GM12872 (cell line): ENCODE data around the gene URB1.

ENCODE experiments used
- CTCF ChIP-seq: IDR thresholded peaks from 3 replicates; pipeline ENCODE4 v1.5.1; 2011; ENCODE audit warnings: low read depth, mild to moderate bottlenecking, low read length, moderate library complexity; ENCODE audit not compliant: insufficient read depth

The URB1 gene

DNA sequence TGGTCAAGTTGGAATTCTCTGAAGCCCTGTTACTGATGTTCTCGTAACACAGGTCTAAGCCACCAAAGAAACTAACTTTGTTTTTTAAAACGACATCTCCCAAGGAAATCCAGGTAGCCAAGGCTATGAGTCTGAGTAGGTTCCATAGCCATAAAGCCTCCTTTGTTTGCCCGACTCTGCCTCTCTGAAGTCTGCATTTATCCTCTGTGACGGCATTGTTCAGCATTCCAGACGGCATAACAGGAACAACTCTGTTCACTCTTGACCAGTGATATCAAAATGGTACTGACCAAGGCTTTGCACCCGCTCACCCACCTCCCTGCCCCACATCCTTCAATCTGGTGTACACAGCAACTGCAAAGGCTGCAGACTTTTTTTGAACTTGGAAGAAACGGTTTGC is 14.8 kb downstream of the URB1 start:
- no peak for TF ChIP-seq CTCF

- TF ChIP-seq CTCF, result no peak
These were observed 15.3 kb downstream of the URB1 start for GRCh38 chr21:32377506-32377905.

GRCh38 chr21:32372755-32373154 is 20.1 kb downstream of the URB1 start:
- no peak for TF ChIP-seq CTCF

DNA sequence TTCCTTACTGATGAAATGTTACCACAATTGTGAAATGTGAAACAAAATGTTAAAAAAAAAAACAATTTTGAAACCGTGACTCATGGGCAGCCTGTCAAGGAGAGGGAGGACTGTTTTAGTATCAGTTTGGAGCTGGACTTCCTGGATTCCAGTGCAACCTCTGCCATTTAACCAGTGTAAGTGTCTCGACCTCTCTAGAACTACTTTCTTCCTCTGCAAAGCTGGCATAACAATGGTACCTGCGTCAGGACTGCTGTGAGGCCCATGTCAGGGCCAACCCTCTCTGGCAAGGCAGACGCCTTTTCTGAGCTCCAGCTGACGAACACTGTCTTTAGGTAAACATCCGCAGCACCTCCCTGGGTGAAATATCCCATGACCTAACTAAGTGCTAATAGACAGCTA is 20.9 kb downstream of the URB1 start:
- TF ChIP-seq CTCF, result no peak

DNA sequence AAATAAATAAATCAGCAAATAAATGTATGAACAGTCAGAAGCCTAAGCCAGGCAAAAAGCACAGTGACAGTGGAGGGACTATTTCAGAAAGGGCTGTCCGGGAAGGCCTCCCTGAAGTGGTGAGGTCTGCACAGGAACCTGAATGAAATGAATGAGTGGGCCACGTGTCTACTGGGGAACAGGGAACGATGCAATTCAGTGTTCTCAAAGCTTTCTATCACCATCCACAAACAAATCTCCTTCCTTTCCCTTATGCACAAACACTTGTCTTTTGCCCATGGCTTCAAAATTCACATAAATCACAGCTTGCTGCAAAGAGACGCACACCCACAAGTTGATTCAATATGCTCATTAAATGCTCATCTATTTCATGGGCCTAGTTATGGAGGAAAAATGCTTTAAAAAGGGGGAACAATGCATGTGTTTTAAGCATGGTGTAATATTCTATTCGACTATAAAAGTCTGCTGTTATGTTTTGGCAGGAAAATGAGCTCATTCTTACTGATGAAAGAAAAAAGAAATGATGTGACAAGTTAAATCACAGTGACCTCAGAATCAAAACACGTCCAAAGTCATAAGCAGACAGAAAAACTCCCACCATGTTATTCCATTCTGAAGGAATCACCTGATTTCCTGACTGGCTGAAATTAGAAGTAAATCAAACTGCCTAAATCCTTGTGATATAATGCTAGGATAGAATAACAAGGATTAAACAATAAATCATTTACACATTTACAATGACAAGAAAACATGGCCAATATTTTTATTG is 21.6 kb downstream of the URB1 start:
- TF ChIP-seq CTCF, result no peak

- TF ChIP-seq CTCF, result no peak
These were observed 24.4 kb downstream of the URB1 start for GRCh38 chr21:32368386-32368785.

DNA sequence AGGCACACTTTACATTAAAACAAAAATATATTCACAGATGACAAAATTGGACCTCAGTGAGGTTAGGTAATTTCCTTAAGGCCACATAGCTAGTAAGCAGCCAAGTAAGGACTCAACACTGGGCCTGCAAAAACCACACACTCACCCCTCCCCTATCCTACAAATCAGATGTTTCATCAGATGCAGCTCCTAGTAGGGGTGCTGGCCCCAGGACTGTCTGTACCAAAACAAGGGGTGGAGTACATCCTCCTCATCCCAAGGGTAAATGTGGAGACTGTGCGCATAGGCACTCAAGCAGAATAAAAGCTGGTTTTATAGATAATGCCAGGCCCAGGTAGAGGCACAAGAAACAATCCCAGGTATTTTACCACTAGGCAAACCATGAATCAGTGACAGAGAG is 25.7 kb downstream of the URB1 start:
- no peak for TF ChIP-seq CTCF
